Measurements from ENCODE around the gene WDR19.

Gene WDR19

DNA sequence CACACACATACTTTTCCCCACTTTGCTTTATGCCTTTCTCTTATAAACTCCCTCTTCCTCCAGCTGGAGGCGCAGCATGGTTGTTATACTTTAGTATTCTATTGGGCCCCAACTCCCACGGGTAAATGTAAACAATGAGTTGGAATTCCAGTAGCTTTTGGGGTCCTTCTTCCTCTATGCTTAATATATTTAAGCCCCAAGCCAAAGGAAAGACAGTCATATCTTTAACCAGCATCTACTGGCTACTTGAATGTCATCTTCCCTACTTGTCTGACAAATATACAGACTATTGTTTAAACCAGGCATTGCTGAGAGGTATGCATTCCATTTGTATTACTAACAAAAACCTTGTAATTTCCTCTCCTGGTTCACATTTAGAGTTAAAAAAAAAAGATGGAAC is 72.9 kb downstream of the WDR19 start:
- TF ChIP-seq TEAD4 (IDR thresholded peaks at IDR 0.05) = peak; percentile 72
- peak; percentile 34; the same call in 1 of the 2 replicates for TF ChIP-seq FOXM1 (IDR thresholded peaks at IDR 0.05; ENCODE audit: borderline replicate concordance, low read depth)
- peak; percentile 25; the same call in 1 of the 2 replicates for TF ChIP-seq RAD21 (IDR thresholded peaks at IDR 0.05; ENCODE audit: low read depth)
- TF ChIP-seq YY1 (IDR thresholded peaks at IDR 0.05; ENCODE audit: low read depth) = no peak

DNA sequence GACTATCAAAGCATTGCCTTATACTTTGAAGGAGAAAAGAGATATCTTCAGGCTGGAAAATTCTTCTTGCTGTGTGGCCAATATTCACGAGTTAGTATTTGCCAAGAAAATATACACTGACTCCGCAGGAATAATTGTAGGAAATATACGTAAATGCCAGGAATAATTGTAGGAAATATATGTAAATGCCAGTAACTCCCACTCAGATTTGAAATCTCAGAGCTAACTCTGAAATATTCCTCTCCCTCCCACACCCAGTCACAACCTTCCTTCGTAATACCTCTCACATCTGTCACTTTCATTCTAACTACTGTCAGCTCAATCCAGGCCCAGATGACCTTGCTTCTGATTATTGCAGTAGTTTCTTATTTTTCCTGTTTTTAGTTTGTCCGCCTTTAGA is 73.5 kb downstream of the WDR19 start:
- TF ChIP-seq TAF1 (IDR thresholded peaks at IDR 0.05; ENCODE audit: low read depth) (no peak), TEAD4 (IDR thresholded peaks at IDR 0.05) (no peak), FOXM1 (IDR thresholded peaks at IDR 0.05; ENCODE audit: borderline replicate concordance, low read depth) (no peak), ZBTB7A (IDR thresholded peaks at IDR 0.05; ENCODE audit: low read depth) (no peak), RAD21 (IDR thresholded peaks at IDR 0.05; ENCODE audit: low read depth) (no peak), EP300 (IDR thresholded peaks at IDR 0.05; ENCODE audit: borderline replicate concordance) (no peak), NFIC (IDR thresholded peaks at IDR 0.05) (no peak), CEBPB (IDR thresholded peaks at IDR 0.05) (no peak), YY1 (IDR thresholded peaks at IDR 0.05; ENCODE audit: low read depth) (no peak)
- TF ChIP-seq, protein P1, sequence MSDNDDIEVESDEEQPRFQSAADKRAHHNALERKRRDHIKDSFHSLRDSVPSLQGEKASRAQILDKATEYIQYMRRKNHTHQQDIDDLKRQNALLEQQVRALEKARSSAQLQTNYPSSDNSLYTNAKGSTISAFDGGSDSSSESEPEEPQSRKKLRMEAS (IDR thresholded peaks at IDR 0.05) = no peak
- TF ChIP-seq, protein P2, sequence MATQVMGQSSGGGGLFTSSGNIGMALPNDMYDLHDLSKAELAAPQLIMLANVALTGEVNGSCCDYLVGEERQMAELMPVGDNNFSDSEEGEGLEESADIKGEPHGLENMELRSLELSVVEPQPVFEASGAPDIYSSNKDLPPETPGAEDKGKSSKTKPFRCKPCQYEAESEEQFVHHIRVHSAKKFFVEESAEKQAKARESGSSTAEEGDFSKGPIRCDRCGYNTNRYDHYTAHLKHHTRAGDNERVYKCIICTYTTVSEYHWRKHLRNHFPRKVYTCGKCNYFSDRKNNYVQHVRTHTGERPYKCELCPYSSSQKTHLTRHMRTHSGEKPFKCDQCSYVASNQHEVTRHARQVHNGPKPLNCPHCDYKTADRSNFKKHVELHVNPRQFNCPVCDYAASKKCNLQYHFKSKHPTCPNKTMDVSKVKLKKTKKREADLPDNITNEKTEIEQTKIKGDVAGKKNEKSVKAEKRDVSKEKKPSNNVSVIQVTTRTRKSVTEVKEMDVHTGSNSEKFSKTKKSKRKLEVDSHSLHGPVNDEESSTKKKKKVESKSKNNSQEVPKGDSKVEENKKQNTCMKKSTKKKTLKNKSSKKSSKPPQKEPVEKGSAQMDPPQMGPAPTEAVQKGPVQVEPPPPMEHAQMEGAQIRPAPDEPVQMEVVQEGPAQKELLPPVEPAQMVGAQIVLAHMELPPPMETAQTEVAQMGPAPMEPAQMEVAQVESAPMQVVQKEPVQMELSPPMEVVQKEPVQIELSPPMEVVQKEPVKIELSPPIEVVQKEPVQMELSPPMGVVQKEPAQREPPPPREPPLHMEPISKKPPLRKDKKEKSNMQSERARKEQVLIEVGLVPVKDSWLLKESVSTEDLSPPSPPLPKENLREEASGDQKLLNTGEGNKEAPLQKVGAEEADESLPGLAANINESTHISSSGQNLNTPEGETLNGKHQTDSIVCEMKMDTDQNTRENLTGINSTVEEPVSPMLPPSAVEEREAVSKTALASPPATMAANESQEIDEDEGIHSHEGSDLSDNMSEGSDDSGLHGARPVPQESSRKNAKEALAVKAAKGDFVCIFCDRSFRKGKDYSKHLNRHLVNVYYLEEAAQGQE (IDR thresholded peaks at IDR 0.05; ENCODE audit: low read depth) = no peak

DNA sequence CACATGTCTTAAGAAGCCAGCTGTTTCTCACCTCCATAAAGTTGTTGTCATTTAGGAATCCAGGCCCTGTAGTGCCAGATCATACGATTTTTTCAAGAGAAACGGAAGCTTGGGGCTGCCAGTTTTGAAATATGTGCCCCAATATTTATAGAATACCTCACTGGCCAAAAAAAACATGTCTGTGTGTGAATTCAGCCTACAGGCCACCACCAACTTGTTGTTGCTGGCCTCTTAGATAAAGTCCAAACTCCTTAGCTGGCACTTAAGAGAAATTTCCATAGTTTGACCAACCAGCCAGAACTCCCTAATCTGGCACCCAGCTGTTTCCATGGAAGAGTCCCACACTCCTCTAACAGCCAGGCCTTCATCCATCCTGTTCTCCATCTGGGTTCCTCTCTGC is 74.1 kb downstream of the WDR19 start:
- TF ChIP-seq FOXM1 (IDR thresholded peaks at IDR 0.05; ENCODE audit: borderline replicate concordance, low read depth) (no peak), EGR1 (IDR thresholded peaks at IDR 0.05) (no peak), CREB1 (IDR thresholded peaks at IDR 0.05; ENCODE audit: low read depth) (no peak), TCF12 (IDR thresholded peaks at IDR 0.05; ENCODE audit: low read depth) (no peak), NFIC (IDR thresholded peaks at IDR 0.05) (peak; percentile 29; the same call in 1 of the 2 replicates)
- TF ChIP-seq, protein P1 (IDR thresholded peaks at IDR 0.05) = no peak

DNA sequence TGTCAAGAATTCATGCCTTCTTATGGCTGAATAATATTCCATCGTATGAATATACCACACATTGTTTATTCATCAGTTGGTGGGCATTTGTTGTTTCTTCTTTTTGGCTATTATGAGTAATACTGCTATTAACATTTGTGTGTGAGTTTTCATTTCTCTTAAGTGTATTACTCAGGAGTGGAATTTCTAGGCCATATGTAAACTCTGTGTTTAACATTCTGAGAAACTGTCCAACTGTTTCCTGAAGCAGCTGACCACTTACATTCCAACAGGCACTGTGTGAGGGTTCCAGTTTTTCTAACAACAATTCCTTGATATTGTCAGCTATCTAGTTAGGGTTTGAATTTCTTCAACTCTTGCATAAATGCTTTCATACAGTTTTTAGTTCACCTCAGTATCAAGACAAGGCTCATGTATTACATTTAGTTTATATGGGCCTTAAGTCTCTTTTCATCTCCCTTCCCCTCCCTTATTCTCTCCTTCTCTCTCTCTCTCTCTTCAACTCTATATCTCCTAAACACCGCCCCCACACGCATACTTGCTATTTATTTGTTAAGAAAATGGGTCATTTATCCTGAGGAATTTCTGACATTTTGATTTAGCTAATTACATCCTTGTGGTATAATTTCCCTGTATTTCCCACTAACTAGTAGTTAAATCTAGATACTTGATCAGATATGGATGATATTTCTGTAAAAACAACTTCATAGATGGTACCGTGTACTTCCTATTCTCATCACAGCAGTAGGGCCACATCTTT is 77.4 kb downstream of the WDR19 start:
- TF ChIP-seq EP300 (IDR thresholded peaks at IDR 0.05; ENCODE audit: borderline replicate concordance) (no peak), YY1 (IDR thresholded peaks at IDR 0.05; ENCODE audit: low read depth) (no peak), EGR1 (IDR thresholded peaks at IDR 0.05) (peak; percentile 53; the same call in 1 of the 2 replicates), TEAD4 (IDR thresholded peaks at IDR 0.05) (no peak; the same call in none of the 2 replicates)
- TF ChIP-seq, protein P1 (IDR thresholded peaks at IDR 0.05) = no peak

DNA sequence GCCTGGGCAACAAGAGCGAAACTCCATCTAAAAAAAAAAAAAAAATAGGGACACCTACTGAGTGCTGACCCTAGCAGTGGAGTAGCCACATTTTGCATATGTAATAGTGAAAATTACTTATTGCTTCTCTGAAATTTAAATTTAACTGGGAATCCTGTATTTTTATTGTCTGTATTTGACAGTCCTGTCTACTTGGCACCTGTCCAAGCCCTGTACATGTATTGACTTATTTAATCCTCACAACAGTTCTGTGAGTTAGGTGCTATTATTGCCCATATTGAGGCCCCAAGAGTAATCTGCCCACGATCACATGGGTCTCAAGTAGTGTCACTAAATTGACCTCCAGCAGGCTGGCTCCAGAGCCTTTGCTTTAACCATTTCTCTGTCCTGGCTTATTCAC is 81.6 kb downstream of the WDR19 start:
- no peak for TF ChIP-seq RAD21 (IDR thresholded peaks at IDR 0.05; ENCODE audit: low read depth)
- no peak for TF ChIP-seq EP300 (IDR thresholded peaks at IDR 0.05; ENCODE audit: borderline replicate concordance)
- no peak for TF ChIP-seq TAF1 (IDR thresholded peaks at IDR 0.05; ENCODE audit: low read depth)
- TF ChIP-seq, protein P1 (IDR thresholded peaks at IDR 0.05) = no peak
- TF ChIP-seq, protein P3, sequence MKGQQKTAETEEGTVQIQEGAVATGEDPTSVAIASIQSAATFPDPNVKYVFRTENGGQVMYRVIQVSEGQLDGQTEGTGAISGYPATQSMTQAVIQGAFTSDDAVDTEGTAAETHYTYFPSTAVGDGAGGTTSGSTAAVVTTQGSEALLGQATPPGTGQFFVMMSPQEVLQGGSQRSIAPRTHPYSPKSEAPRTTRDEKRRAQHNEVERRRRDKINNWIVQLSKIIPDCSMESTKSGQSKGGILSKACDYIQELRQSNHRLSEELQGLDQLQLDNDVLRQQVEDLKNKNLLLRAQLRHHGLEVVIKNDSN (IDR thresholded peaks at IDR 0.05) = no peak
- TF ChIP-seq FOXM1 (IDR thresholded peaks at IDR 0.05; ENCODE audit: borderline replicate concordance, low read depth) = no peak
- TF ChIP-seq ZBTB7A (IDR thresholded peaks at IDR 0.05; ENCODE audit: low read depth) = no peak
- no peak for TF ChIP-seq TCF12 (IDR thresholded peaks at IDR 0.05; ENCODE audit: low read depth)
- no peak for TF ChIP-seq YY1 (IDR thresholded peaks at IDR 0.05; ENCODE audit: low read depth)
- no peak for TF ChIP-seq NFIC (IDR thresholded peaks at IDR 0.05)
- no peak for TF ChIP-seq EGR1 (IDR thresholded peaks at IDR 0.05)
- TF ChIP-seq TEAD4 (IDR thresholded peaks at IDR 0.05) = no peak
- no peak for TF ChIP-seq CEBPB (IDR thresholded peaks at IDR 0.05)
- TF ChIP-seq, protein P2 (IDR thresholded peaks at IDR 0.05; ENCODE audit: low read depth) = no peak
- no peak for TF ChIP-seq CREB1 (IDR thresholded peaks at IDR 0.05; ENCODE audit: low read depth)

DNA sequence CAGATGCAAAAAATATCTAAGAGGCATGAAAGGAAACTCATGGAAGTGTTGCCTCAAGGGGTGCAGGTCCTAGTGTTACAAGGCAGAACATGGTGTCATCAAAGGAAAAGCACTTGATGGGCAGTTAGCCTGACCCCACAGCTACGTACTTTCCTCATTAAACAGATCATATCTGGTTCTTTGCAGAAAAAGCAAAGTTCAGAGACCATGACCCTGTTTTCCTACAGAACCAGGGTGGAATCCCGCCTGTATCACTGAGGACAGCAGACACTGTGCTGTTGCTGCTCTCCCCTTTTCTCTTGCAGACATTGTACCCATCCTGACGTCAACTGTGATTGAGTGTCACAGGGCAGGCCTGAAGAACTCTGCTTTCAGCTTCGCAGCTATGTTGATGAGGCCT is 92.2 kb downstream of the WDR19 start:
- TF ChIP-seq, protein P3 (IDR thresholded peaks at IDR 0.05) = no peak
- no peak for TF ChIP-seq EP300 (IDR thresholded peaks at IDR 0.05; ENCODE audit: borderline replicate concordance)
- TF ChIP-seq CEBPB (IDR thresholded peaks at IDR 0.05) = no peak
- no peak for TF ChIP-seq TEAD4 (IDR thresholded peaks at IDR 0.05)
- no peak for TF ChIP-seq CREB1 (IDR thresholded peaks at IDR 0.05; ENCODE audit: low read depth)
- TF ChIP-seq, protein P2 (IDR thresholded peaks at IDR 0.05; ENCODE audit: low read depth) = no peak
- no peak for TF ChIP-seq YY1 (IDR thresholded peaks at IDR 0.05; ENCODE audit: low read depth)
- no peak for TF ChIP-seq TCF12 (IDR thresholded peaks at IDR 0.05; ENCODE audit: low read depth)
- TF ChIP-seq RAD21 (IDR thresholded peaks at IDR 0.05; ENCODE audit: low read depth) = no peak
- TF ChIP-seq EGR1 (IDR thresholded peaks at IDR 0.05) = no peak
- no peak for TF ChIP-seq FOXM1 (IDR thresholded peaks at IDR 0.05; ENCODE audit: borderline replicate concordance, low read depth)
- no peak for TF ChIP-seq TAF1 (IDR thresholded peaks at IDR 0.05; ENCODE audit: low read depth)
- no peak for TF ChIP-seq ZBTB7A (IDR thresholded peaks at IDR 0.05; ENCODE audit: low read depth)
- TF ChIP-seq NFIC (IDR thresholded peaks at IDR 0.05) = no peak
- TF ChIP-seq, protein P1 (IDR thresholded peaks at IDR 0.05) = no peak

Measured in Ishikawa (cell line).